Pancreas (tissue), 10 donors: ENCODE data around the gene PARD3. TPM values are rescaled to one million over a fixed set of nuclear protein-coding genes. Genes with fewer than 3 reads are reported as not detected.

ENCODE experiments used
- ATAC-seq, 4 donors: fragments of 200-7000 bp; cut with Tn5 transposase; one replicate each; pipeline versions ENCODE4 v1.8.0 to v1.9.1; 2020; ENCODE audit warnings: mild to moderate bottlenecking in 4 of 4, moderate library complexity in 4 of 4
- DNase-seq, 6 donors: peaks; one replicate each; pipeline ENCODE4 v3.0.0-alpha.2; 2020
- FAIRE-seq: peaks from 2 replicates; lab custom pipeline; 2012; peaks lifted over from hg19 to GRCh38; lab: Jason Lieb, UNC
- H3K27ac ChIP-seq, 4 donors: fragments of 200-600 bp; sonication (generic); 1 replicate in 3 of 4; 2 replicates in 1 of 4; pipeline versions ENCODE4 v1.5.0 to v1.8.0; 2020
- H3K27me3 ChIP-seq, 4 donors: fragments of 200-600 bp; one replicate each; pipeline ENCODE4 v1.8.0; 2021
- H3K36me3 ChIP-seq, 3 donors: fragments of 200-600 bp; sonication (generic) in 1 of 3; one replicate each; pipeline versions ENCODE4 v1.5.0 to v1.8.0; 2020 to 2021
- H3K4me1 ChIP-seq, 3 donors: fragments of 200-600 bp; one replicate each; pipeline ENCODE4 v1.8.0; 2021
- H3K4me3 ChIP-seq, 4 donors: fragments of 200-600 bp; sonication (generic) in 2 of 4; one replicate each; pipeline versions ENCODE4 v1.5.0 to v1.8.0; 2020 to 2021
- H3K9me3 ChIP-seq, 4 donors: fragments of 200-600 bp; one replicate each; pipeline ENCODE4 v1.8.0; 2021
- CTCF ChIP-seq, 4 donors: fragments of 200-600 bp; sonication (generic) in 3 of 4; IDR thresholded peaks; one replicate each; pipeline versions ENCODE4 v1.5.0 to v1.8.0; 2021; ENCODE audit warnings: antibody characterized with exemption in 4 of 4
- WGBS, 2 donors: extraction: QIAGEN DNeasy Blood & Tissue Kit; methylation state at CpG; one replicate each; pipeline ENCODE4 v1.1.7; 2013; 5-methylcytosine and 5-hydroxymethylcytosine counted together
- intact Hi-C, 3 donors: fragments of 100-400 bp; cut with DNase I; formaldehyde crosslinking; loops; one replicate each; pipeline versions ENCODE4 v1.11.1 to v1.14.2; 2022
- polyA plus RNA-seq, 2 donors: library from polyadenylated mRNA; stranded (reverse); fragments of 200-250 nt; gene quantifications; one replicate each; pipeline ENCODE4 v1.2.3, GENCODE V29; 2013
- total RNA-seq, 6 donors: library from RNA; stranded (reverse); fragmentation: NEBNext Ultra II Directional in 4 of 6; extraction: Animal tissue kit (Norgen Biotek cat#: 25700) in 4 of 6; gene quantifications; one replicate each; pipeline versions ENCODE4 v1.2.1 to v1.2.4, GENCODE V29; 2021 to 2023
- donor health status: healthy with polysubstance abuse.
- donor health status: DM: no; HTN: no; CAD: no; lungs with moderate emphysema.
- donor health status: DM: no; HTN: no; CAD: no.
- donor health status: control.
- donor health status: control.
- donor health status: Bipolar disorder and iron deficiency.
- donor health status: DM: yes; HTN: yes; CAD: no.
- donor health status: DM: no; HTN: no; CAD: no.
- donor health status: DM: no; HTN: no; CAD: no.
- donor health status: DM: yes; HTN: yes; CAD: no.

PARD3 gene
- total and polyA plus RNA-seq, 8 donors, result 12.8 to 32.3 (median 23.4) TPM

GRCh38 chr10:34696423-34696822 lies 118.7 kb downstream of the PARD3 start:
- H3K4me1 ChIP-seq, result peaks cover 10 to 27% (median 16%) of the 10 kb centered on the region in 3 donors
- DNase-seq (no peak), ATAC-seq (peak; percentile 37 to 74 (median 41)), FAIRE-seq (no peak)
- no peaks in the 10 kb centered on the region for H3K9me3 ChIP-seq
- H3K4me3 ChIP-seq, result no peak overlapping the region
- peak overlapping the region in 1 of 4 donors; percentile 29 for H3K27ac ChIP-seq
- H3K27me3 ChIP-seq, result no peaks in the 10 kb centered on the region
- WGBS, 2 donors, result 77 to 85% methylated on average over 2 of the region's 2 CpGs
- intact Hi-C loops, result no loop called here
- H3K36me3 ChIP-seq, result no peaks in the 10 kb centered on the region
- no peak for TF ChIP-seq CTCF (IDR thresholded peaks at IDR 0.05)

GRCh38 chr10:34690383-34691049 lies 124.6 kb downstream of the PARD3 start:
- Histone ChIP-seq H3K27ac (no peak overlapping the region), H3K4me1 (peaks cover 12 to 13% (median 12%) of the 10 kb centered on the region in 3 donors), H3K4me3 (no peak overlapping the region), H3K27me3 (no peaks in the 10 kb centered on the region), H3K9me3 (no peaks in the 10 kb centered on the region), H3K36me3 (no peaks in the 10 kb centered on the region)
- ATAC-seq (no peak), FAIRE-seq (no peak), DNase-seq (no peak)
- TF ChIP-seq CTCF (IDR thresholded peaks at IDR 0.05), result no peak
- intact Hi-C loops, result no loop called here
- WGBS, 2 donors, result 85 to 93% methylated on average over 13 of the region's 13 CpGs

- Histone ChIP-seq H3K4me1 (peaks cover 12 to 13% (median 12%) of the 10 kb centered on the region in 3 donors), H3K36me3 (no peaks in the 10 kb centered on the region), H3K9me3 (no peaks in the 10 kb centered on the region), H3K27ac (no peak overlapping the region), H3K4me3 (no peak overlapping the region), H3K27me3 (no peaks in the 10 kb centered on the region)
- TF ChIP-seq CTCF (IDR thresholded peaks at IDR 0.05), result no peak
- ATAC-seq, result peak; percentile 43 to 67 (median 52)
- no peak for DNase-seq
- FAIRE-seq, result no peak
- intact Hi-C loops, result no loop called here
- 10 to 14% methylated on average over 8 of the region's 8 CpGs for WGBS, 2 donors
These were observed 126.0 kb downstream of the PARD3 start for GRCh38 chr10:34689053-34689452.

GRCh38 chr10:34687434-34688210 lies 127.5 kb downstream of the PARD3 start:
- WGBS, 2 donors, result 83 to 88% methylated on average over 11 of the region's 11 CpGs
- H3K27me3 ChIP-seq, result no peaks in the 10 kb centered on the region
- TF ChIP-seq CTCF (IDR thresholded peaks at IDR 0.05), result no peak
- no peaks in the 10 kb centered on the region for H3K36me3 ChIP-seq
- H3K27ac ChIP-seq, result no peak overlapping the region
- H3K4me3 ChIP-seq, result no peak overlapping the region
- H3K4me1 ChIP-seq, result peaks cover 12 to 13% (median 12%) of the 10 kb centered on the region in 3 donors
- no peaks in the 10 kb centered on the region for H3K9me3 ChIP-seq
- FAIRE-seq (no peak), DNase-seq (no peak), ATAC-seq (peak in 1 of 4 donors; percentile 14)
- intact Hi-C loops, result no loop called here
